HG03565 (cell line): ENCODE results near the gene ATXN1.

Experiments
- ATAC-seq: cut with Tn5 transposase; IDR thresholded peaks from one replicate; pipeline ENCODE4 v1.9.1; 2021; ENCODE audit warnings: mild to moderate bottlenecking, moderate library complexity; ENCODE audit not compliant: unreplicated experiment

The ATXN1 gene

GRCh38 chr6:16518265-16518664, 243.0 kb downstream of the ATXN1 start:
- ATAC-seq = no peak

DNA sequence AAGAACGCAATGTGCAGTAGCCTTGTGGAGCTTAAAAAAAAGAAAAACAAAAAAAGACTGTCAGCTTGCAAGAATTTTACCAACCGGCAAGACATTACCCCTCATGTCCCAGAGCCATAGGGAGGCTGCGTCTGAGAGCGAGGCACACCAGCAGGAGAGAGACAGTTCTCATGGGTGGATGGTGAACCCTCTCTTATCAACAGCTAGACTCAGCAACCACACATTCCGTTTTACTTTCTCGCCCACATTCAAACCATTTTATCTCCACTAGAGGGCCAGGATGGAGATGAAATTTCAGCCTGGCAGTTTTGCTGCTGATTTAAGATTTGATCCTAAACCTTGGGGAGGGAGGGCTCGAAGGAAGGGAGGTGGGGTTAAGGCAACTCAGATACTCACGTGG, 247.0 kb downstream of the ATXN1 start:
- no peak for ATAC-seq

DNA sequence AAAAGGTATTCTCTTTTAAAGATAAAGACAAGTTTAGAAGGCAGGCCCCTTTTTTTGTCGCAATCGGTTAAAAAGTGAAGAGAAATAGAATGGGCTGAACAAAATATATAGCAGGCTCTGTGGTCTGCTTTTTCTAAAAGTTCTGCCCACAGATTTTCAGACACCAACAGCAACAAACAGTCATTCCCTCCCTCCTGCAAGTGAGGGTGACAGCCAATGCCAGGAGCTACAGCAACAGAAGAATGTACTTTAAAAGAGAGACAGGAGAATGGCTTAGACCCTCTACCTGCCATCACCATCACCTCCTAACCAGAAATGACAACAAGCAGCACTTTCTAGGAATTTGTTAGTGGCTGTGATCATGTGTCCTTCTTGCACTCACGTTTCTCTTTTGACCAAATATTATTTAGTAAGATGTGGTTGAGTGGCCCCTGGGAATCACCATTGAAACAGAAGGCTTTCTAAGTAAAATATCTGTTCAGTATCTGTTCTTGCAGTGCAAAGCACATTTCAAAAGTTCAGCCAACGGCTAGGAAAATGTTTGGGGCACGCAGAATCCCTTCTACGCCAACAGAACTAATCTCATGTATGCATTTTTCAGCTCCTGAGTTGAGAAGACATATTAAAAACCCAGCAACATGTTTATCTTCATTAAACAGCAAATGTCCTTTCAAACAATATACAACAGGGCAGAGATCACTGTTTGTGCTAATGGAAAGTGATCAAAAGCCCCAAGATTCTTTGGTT, 248.5 kb downstream of the ATXN1 start:
- no peak for ATAC-seq

DNA sequence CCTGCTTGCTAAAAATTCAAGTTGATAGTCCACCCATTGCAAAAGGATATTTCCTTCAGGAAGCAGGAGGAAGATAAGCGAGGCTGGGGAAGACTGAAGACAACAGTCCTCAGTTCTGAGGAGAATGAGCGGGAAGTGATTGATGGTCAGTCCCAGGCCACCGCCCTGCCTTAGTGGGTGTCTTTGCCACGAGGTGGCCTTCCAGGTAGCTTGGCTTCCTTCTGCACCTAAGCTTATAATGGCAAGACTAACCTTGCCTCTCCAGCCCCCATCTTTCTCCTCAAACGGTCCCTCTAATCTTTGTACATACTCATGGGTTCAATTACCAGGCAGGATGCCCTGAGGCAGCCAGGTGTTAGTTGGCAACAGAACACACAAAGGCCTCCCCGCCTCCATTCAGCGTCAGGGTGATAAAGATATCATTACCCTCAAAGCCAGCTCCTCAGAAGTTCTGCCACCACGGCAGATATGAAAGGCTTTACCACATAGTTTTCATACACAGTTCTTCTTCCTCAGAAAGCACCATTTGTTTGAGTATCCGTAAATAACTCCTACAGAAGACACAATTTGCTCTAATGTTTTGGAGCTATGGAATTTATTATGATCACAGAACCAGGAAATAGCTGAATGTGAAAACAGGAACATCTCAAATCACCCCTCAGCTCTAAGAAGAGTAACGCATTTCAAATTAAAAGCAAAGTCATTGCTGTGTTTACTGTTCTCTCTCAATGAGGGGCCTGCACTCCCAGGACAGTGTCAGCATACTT, 249.4 kb downstream of the ATXN1 start:
- peak; percentile 45 for ATAC-seq

- no peak for ATAC-seq
Measured at GRCh38 chr6:16511040-16511660, 250.1 kb downstream of the ATXN1 start.

DNA sequence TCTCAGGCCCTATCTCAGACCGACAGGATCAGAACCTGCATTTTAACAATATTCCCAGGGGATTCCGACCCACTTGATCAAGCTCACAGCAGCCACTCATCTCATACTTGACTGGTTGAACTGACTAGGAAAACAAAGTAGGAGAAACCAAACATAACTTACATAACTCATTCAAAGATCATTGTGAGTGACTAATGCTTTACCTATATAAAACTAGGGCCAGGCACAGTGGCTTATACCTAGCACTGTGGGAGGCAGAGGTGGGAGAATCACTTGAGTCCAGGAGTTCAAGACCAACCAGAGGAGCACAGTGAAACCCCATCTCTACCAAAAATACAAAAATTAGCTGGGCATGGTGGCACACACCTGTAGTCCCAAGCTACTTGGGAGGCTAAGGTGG, 251.0 kb downstream of the ATXN1 start:
- ATAC-seq = no peak

- no peak for ATAC-seq
Measured at GRCh38 chr6:16508959-16509358, 252.3 kb downstream of the ATXN1 start.

GRCh38 chr6:16505711-16506357, 255.4 kb downstream of the ATXN1 start:
- no peak for ATAC-seq

GRCh38 chr6:16504609-16505008, 256.7 kb downstream of the ATXN1 start:
- no peak for ATAC-seq

- ATAC-seq = peak; percentile 66
Measured at GRCh38 chr6:16503970-16504415, 257.3 kb downstream of the ATXN1 start.

DNA sequence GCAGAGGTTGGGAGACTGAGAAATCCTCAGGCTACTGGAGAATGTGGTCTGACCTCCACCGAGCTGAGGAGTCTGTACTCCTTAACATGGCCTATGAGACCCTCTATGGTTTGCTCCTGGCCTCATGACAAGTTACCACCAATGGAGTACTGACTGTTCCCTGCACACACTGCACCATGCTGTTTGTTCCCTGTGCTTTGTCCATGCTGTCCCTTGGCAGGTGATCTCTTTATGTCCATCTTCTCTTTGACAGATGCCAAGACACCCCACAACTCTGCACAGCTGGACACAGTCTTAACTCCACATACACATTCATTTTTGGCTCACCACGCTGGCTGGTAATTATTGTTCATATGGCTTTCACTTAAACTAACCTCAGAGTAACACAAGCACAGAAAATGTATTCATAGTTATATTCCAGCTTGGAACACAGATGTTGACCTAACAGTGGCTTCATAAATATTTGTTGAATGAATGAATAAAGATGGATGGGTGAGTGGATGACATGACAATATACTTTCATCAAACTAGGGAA, 258.0 kb downstream of the ATXN1 start:
- ATAC-seq = no peak

- no peak for ATAC-seq
Measured at GRCh38 chr6:16498957-16499356, 262.3 kb downstream of the ATXN1 start.

DNA sequence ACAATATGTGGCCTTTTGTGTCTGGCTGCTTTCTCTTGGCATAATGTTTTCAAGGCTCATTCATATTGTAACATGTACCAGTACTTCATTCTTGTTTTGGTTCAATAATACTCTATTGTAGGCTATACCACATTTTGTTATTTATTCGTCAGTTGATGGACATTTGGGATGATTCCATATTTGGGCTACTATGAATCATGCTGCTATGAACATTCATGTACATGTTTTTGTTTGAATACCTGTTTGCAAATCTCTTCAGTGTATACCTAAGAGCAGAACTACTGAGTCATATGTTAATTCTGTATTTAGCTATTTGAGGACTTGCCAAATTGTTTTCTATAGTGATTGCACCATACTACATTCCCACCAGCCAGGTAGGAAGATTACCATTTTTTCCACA, 263.0 kb downstream of the ATXN1 start:
- no peak for ATAC-seq

DNA sequence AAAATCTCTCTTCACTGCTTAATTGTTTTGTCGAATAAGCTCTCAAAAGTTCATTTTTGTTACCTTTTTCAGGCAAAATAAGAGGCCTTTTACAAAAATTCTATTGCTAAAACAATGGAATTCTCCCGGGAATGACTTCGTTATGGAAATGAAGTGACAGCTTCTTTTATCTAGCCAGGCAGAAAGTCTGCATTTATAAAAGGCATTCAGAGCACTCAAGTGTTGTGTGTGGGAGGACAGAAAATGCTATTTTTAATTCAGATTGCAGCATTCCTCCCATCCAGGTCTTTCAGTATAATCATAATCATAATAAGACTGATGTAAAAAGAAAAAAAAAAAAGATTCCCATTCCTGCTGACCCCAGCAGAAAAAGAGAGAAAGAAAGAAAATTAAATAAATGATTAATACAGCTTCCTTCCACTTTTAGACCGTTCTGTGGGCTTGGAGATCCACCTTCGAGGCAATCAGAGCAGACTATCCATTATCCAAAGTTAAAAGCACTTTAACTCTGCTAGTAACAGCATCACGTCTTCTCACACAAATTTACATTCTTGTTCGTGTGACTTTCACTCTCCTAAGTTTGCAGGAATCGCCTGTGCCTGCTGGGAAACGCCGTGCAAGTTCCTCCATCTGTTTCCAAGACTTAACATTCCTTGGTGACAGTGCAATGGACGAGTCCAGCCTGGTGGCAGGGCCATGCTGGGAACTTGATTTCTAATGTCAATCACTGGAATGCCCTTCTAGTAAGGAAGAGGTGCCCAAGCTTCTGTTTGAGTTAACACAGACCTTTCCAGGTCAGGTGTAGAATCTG, 264.1 kb downstream of the ATXN1 start:
- ATAC-seq = no peak

DNA sequence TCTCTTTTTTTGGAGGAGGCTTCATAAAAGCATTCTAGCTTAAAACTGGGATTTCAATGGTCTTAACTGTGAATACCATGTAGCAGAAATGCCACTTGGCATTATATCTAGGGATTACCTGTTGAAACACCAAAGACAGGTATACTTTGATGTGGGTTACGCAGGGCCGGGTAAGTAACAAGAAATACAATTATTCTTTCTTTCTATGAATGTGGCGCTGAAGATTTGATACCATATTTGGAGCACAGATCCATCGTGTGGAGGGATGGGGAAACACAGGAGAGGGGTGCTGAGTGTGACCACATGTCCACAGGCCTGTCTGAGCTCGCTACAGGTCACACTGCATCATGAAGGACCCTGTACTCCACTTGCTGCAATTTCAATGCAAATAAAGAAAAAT, 265.1 kb downstream of the ATXN1 start:
- no peak for ATAC-seq

GRCh38 chr6:16494793-16495192, 266.5 kb downstream of the ATXN1 start:
- peak; percentile 88 for ATAC-seq

- ATAC-seq = no peak
Measured at GRCh38 chr6:16493802-16494201, 267.5 kb downstream of the ATXN1 start.

GRCh38 chr6:16493112-16493511, 268.1 kb downstream of the ATXN1 start:
- ATAC-seq = no peak

DNA sequence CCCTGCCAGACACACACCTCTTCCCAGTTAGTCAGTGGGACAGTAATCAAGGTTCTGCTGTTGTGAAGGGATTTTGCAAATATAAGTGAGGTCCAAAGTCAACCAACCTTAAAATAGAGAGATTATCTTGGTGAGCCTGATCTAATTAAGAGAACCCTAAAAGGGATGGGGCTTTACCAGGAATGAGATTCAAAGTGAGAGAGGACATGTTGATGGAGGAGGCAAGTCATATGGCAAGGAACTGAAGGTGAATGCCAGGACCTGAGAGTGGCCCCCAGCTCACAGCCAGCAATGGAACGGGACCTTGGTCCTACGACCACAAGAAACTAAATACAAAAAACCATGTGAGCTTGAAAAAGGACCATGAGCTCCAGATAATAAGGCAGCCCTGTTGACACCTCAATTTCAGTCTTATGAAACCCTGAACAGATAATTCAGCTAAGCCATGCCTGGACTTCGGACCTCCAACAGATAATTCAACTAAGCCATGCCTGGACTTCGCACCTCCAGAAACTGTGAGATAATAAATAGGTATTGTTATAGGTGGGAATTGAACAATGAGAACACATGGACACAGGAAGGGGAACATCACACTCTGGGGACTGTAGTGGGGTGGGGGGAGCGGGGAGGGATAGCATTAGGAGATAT, 269.5 kb downstream of the ATXN1 start:
- ATAC-seq = no peak

- no peak for ATAC-seq
Measured at GRCh38 chr6:16490616-16491015, 270.6 kb downstream of the ATXN1 start.
